Rectal smooth muscle tissue (tissue), 1 donor: Measurements from ENCODE around the gene PRPSAP2.

ENCODE experiments used
- H3K27ac ChIP-seq: one replicate; pipeline ENCODE4 v1.7.0; 2013; ENCODE audit warnings: low read depth, low read length, inconsistent platforms
- H3K27me3 ChIP-seq: one replicate; pipeline ENCODE4 v1.7.0; 2013; ENCODE audit warnings: low read length; ENCODE audit not compliant: control insufficient read depth, insufficient read depth
- H3K36me3 ChIP-seq: one replicate; pipeline ENCODE4 v1.7.0; 2013; ENCODE audit warnings: low read length; ENCODE audit not compliant: control insufficient read depth, insufficient read depth
- H3K4me1 ChIP-seq: one replicate; pipeline ENCODE4 v1.7.0; 2013; ENCODE audit warnings: low read length; ENCODE audit not compliant: control insufficient read depth, insufficient read depth
- H3K4me3 ChIP-seq: one replicate; pipeline ENCODE4 v1.7.0; 2013; ENCODE audit warnings: low read length
- H3K9ac ChIP-seq: one replicate; pipeline ENCODE4 v1.7.0; 2013; ENCODE audit warnings: low read length

The PRPSAP2 gene

DNA sequence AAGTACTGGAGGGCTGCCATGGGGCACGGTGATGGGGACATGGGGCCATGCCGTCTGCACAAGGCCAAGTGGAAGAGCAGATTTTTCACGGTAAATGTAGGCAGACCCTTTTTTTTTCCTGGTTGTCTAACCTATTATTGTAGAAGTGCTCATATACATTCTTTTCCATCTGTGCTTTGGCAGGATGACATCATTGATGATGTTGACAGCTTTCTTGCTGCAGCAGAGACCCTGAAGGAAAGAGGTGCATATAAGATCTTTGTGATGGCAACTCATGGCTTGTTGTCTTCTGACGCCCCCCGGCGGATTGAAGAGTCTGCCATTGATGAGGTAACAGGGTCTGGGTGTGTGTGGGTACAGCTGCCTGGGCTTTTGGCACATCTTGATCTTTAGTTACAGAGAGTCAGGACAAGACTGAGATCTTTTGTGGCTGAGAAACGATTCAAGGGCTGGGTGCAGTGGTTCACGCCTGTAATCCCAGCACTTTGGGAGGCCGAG is 70.7 kb downstream of the PRPSAP2 start:
- Histone ChIP-seq H3K27me3 (no peaks in the 10 kb centered on the region), H3K4me3 (no peak overlapping the region), H3K4me1 (no peaks in the 10 kb centered on the region), H3K9ac (no peak overlapping the region), H3K36me3 (peaks cover 12% of the 10 kb centered on the region), H3K27ac (no peak overlapping the region)

DNA sequence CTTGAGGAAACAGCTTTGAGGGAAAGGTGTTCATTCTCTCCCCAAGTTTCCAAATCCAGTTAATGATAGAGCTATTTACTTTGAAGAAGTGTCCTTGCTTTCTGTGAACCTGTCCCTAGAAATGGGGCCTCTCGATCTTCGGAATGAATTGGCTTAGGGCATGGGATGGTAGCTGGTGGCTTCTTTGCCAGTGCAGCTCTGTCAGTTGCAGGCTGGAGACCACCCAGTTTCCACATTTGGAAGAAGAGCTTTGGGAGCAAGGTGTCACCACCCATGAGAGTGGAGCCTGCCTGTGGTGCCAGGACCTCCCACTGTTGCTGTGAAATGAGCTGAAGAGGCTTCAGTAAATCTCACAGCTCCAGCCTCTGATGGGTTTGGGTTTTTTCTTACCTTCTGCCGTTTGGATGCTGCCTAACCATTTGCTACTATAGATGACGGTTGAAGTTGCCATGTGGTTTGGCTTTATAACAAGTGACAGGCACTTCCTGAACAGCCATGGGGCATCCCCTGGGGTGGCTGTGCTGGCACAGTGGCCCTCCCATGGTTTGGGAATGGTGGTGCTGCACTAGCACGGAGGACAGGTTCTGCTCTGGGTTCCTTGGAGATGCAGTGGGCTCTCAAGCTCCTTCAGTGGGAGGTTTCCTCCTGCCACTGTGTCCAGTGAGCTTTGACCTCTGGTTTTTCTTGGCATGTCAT is 74.6 kb downstream of the PRPSAP2 start:
- H3K27me3 ChIP-seq = no peaks in the 10 kb centered on the region
- H3K4me1 ChIP-seq = no peaks in the 10 kb centered on the region
- no peak overlapping the region for H3K27ac ChIP-seq
- no peak overlapping the region for H3K9ac ChIP-seq
- no peak overlapping the region for H3K4me3 ChIP-seq
- H3K36me3 ChIP-seq = peaks cover 10% of the 10 kb centered on the region

GRCh38 chr17:18933102-18934058 is 75.4 kb downstream of the PRPSAP2 start:
- Histone ChIP-seq H3K4me3 (no peak overlapping the region), H3K36me3 (peaks cover 10% of the 10 kb centered on the region), H3K27me3 (no peaks in the 10 kb centered on the region), H3K27ac (no peak overlapping the region), H3K4me1 (no peaks in the 10 kb centered on the region), H3K9ac (no peak overlapping the region)

- Histone ChIP-seq H3K27me3 (no peaks in the 10 kb centered on the region), H3K4me3 (no peak overlapping the region), H3K36me3 (no peaks in the 10 kb centered on the region), H3K9ac (no peak overlapping the region), H3K27ac (no peak overlapping the region), H3K4me1 (no peaks in the 10 kb centered on the region)
These were observed 80.2 kb downstream of the PRPSAP2 start for GRCh38 chr17:18937981-18938691.

- H3K4me1 ChIP-seq = no peaks in the 10 kb centered on the region
- no peaks in the 10 kb centered on the region for H3K27me3 ChIP-seq
- no peak overlapping the region for H3K9ac ChIP-seq
- no peaks in the 10 kb centered on the region for H3K36me3 ChIP-seq
- H3K27ac ChIP-seq = no peak overlapping the region
- no peak overlapping the region for H3K4me3 ChIP-seq
These were observed 80.7 kb downstream of the PRPSAP2 start for GRCh38 chr17:18938692-18939023.

DNA sequence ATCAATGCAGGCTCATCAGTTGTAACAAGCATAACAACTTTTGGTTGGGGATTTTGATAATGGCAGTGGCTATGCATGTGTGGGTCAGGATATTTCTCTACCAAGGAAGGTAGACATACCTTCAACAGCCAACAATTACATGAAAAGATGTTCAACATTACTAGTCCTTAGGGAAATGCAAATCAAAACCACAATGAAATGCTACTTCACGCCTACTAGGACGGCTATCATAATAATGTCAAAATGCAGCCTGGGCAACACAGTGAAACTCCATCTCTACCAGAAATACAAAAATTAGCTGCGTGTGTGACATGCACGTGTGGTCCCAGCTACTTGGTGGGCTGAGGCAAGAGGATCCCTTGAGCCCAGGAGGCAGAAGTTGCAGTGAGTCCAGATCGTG is 86.7 kb downstream of the PRPSAP2 start:
- no peaks in the 10 kb centered on the region for H3K4me1 ChIP-seq
- H3K36me3 ChIP-seq = no peaks in the 10 kb centered on the region
- H3K27me3 ChIP-seq = no peaks in the 10 kb centered on the region
- no peak overlapping the region for H3K27ac ChIP-seq
- H3K9ac ChIP-seq = no peak overlapping the region
- H3K4me3 ChIP-seq = no peak overlapping the region

DNA sequence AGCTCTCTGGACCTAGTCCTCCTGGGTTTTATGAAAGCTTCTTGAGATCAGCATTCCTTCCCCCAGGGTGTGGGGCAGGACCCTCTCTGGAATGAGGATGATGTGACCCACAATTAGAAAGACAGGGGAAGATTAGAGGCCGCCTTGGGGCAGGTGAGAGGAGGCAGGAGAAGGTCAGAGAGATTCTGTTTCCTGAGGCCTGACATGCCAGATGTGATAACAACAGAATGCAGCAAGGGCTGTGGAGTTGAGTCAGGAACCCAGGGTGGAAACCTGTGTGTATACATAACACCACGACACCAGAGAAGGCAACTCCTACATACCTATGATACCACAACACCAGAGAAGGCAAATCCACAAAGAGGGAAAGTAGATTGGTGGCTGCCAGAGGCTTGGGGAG is 88.6 kb downstream of the PRPSAP2 start:
- Histone ChIP-seq H3K9ac (no peak overlapping the region), H3K36me3 (no peaks in the 10 kb centered on the region), H3K27ac (no peak overlapping the region), H3K4me1 (no peaks in the 10 kb centered on the region), H3K4me3 (no peak overlapping the region), H3K27me3 (no peaks in the 10 kb centered on the region)

DNA sequence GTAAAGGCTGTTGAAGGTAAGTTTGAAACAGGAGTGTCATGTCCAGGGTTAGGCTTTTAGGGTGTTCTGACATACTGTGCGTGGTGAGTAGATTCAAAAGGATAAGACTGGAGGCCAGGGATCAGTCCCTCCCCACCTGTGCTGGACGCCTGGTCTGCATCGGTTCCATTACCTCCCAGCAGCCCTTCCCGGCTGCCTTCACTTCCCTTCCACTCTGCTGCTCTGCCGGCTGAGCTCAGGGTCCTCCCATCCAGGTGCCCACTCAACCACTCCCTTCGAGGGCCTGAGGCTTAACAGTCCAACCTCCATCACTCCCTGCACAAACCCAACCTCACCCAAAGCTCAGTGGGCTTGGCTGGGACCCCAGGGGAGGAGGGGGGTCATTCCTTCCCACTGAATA is 89.9 kb downstream of the PRPSAP2 start:
- Histone ChIP-seq H3K9ac (no peak overlapping the region), H3K4me3 (no peak overlapping the region), H3K4me1 (no peaks in the 10 kb centered on the region), H3K27ac (no peak overlapping the region), H3K36me3 (no peaks in the 10 kb centered on the region), H3K27me3 (no peaks in the 10 kb centered on the region)

- H3K4me1 ChIP-seq = no peaks in the 10 kb centered on the region
- H3K4me3 ChIP-seq = no peak overlapping the region
- no peak overlapping the region for H3K27ac ChIP-seq
- H3K36me3 ChIP-seq = no peaks in the 10 kb centered on the region
- no peaks in the 10 kb centered on the region for H3K27me3 ChIP-seq
- no peak overlapping the region for H3K9ac ChIP-seq
These were observed 90.6 kb downstream of the PRPSAP2 start for GRCh38 chr17:18948476-18949006.

DNA sequence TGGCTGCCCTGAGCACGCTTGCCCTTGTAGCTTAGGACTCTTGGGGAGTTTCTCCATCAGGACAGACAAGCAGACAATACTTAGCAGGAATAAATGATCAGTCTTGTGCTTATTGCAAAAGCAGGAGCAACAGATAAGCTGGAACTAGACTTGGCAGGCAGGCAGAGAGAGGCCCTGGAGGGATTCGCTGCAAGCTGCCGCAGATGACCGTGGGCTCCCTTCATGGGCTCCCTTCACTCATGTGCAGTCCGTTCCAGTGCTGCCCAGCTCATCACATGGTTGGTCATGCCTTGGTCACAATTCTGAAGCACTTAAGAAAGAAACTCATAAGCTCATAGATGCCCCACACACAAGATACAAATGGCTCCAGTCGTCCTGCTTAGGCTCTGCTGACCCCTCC is 91.6 kb downstream of the PRPSAP2 start:
- no peak overlapping the region for H3K27ac ChIP-seq
- H3K4me1 ChIP-seq = no peaks in the 10 kb centered on the region
- no peak overlapping the region for H3K4me3 ChIP-seq
- H3K27me3 ChIP-seq = no peaks in the 10 kb centered on the region
- no peaks in the 10 kb centered on the region for H3K36me3 ChIP-seq
- no peak overlapping the region for H3K9ac ChIP-seq

DNA sequence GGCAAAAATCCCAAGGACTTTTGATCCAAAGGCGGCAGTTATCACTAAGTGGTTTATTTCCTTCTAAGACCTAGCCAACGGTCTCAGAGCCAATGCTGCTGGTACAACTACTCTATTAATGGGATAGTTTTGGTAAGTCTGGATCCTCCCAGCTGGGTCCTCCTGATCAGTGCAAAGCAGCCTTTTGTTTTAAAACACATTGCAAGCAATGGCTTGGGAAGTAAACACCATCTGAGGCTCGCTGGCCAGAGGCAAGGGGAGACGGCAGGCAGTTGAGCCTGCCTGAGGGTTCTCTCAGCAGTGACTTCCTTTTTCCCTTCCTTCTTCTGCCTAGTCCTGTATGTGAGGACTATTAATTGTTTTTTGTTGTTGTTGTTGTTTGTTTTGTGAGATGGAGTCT is 92.4 kb downstream of the PRPSAP2 start:
- Histone ChIP-seq H3K4me3 (no peak overlapping the region), H3K9ac (no peak overlapping the region), H3K27me3 (no peaks in the 10 kb centered on the region), H3K4me1 (no peaks in the 10 kb centered on the region), H3K36me3 (no peaks in the 10 kb centered on the region), H3K27ac (no peak overlapping the region)
